ENCODE results near the gene MYL5. TPM values are rescaled to one million over a fixed set of nuclear protein-coding genes. Genes with fewer than 3 reads are reported as not detected.

The MYL5 gene
- total and polyA plus RNA-seq, 10 of the 15 experiments (the other 5 are each of a cell fraction or from before 2014, with no cell fraction given): 1.2 to 13.8 (median 7.1) TPM

- SMC1A ChIA-PET (ENCODE audit: uncharacterized antibody, unreplicated experiment): no interaction called here
- in situ Hi-C loops (cut with MboI): no loop called here
- Histone ChIP-seq H3K9me3 (replicated peaks; ENCODE audit: control insufficient read depth, insufficient read depth, low read length) (no peaks in the 10 kb centered on the region; the same call in 2 of the 3 replicates), H3K4me2 (ENCODE audit: control insufficient read depth, insufficient read depth) (no peak overlapping the region), H4K20me1 (ENCODE audit: control insufficient read depth, insufficient read depth) (no peaks in the 10 kb centered on the region), H3K36me3 (ENCODE audit: control insufficient read depth in 2 of 2, insufficient read depth in 2 of 2, low read length in 1 of 2) (peaks cover 6 to 16% of the 10 kb centered on the region in 2 experiments; a peak in 3 of 4 replicates), H3K27ac (ENCODE audit: control insufficient read depth, insufficient read depth) (no peak overlapping the region), H3K79me2 (ENCODE audit: control insufficient read depth, insufficient read depth, low read length) (no peaks in the 10 kb centered on the region; the same call in none of the 2 replicates), H3K4me3 (no peak overlapping the region), H3K27me3 (replicated peaks in 1 of 2; ENCODE audit: control insufficient read depth in 2 of 2, insufficient read depth in 2 of 2, low read length in 1 of 2) (no peaks in the 10 kb centered on the region), H2AFZ (ENCODE audit: control insufficient read depth, low read depth, low read length) (no peak overlapping the region), H3K9ac (ENCODE audit: control insufficient read depth, insufficient read depth, low read length) (no peak overlapping the region), H3K4me1 (ENCODE audit: control insufficient read depth, insufficient read depth, low read length) (no peaks in the 10 kb centered on the region)
- RAD21 ChIA-PET (ENCODE audit: unreplicated experiment): interaction anchor here (0.7 kb wide), 1 partner anchor 420 kb away, joined by 3 read pairs; no protein-coding TSS in a partner anchor
- no peak for DNase-seq (ENCODE audit: low read depth, low spot score)
- CTCF ChIA-PET: no interaction called here
- TF ChIP-seq NFYB (IDR thresholded peaks at IDR 0.05; ENCODE audit: insufficient read depth, low read depth, low read length) (no peak), CBX5 (IDR thresholded peaks at IDR 0.05; ENCODE audit: low read depth) (no peak), ZBTB40 (IDR thresholded peaks at IDR 0.05; ENCODE audit: borderline replicate concordance) (no peak), DPF2 (IDR thresholded peaks at IDR 0.05) (no peak), BCLAF1 (IDR thresholded peaks at IDR 0.05) (no peak), NR2C1 (IDR thresholded peaks at IDR 0.05) (no peak), SRF (IDR thresholded peaks at IDR 0.05; ENCODE audit: low read depth in 2 of 2, low read length in 2 of 2) (no peak), KDM1A (IDR thresholded peaks at IDR 0.05; ENCODE audit: borderline replicate concordance) (no peak), LARP7 (IDR thresholded peaks at IDR 0.05) (no peak), KLF5 (IDR thresholded peaks at IDR 0.05; ENCODE audit: partially characterized antibody) (no peak), MXI1 (IDR thresholded peaks at IDR 0.05; ENCODE audit: low read depth, low read length) (no peak), CBX3 (IDR thresholded peaks at IDR 0.05; ENCODE audit: borderline replicate concordance, low read depth) (no peak)
- intact Hi-C loops (cut with micrococcal nuclease; ENCODE audit: unreplicated experiment): no loop called here
- ATAC-seq: no peak
- POLR2A ChIA-PET: no interaction called here
- FAIRE-seq: no peak
- WGBS (ENCODE audit: insufficient coverage, insufficient replicate concordance, low lambda C conversion rate, missing lambda C conversion rate): 69% methylated on average over 6 of the region's 6 CpGs
- BruUV-seq (replicated peaks): no TSS peak
Measured at GRCh38 chr4:727576-727975, 53.2 kb downstream of the MYL5 start.

Measured in GM12878 (cell line).